Breast epithelium (tissue), 3 donors: ENCODE measurements around the gene FAM124A.

Experiments
- POLR2A ChIP-seq: fragments of 450-650 bp; IDR thresholded peaks from one replicate; pipeline ENCODE4 v1.6.1; 2016; ENCODE audit warnings: antibody characterized with exemption, mild to moderate bottlenecking, moderate library complexity
- POLR2AphosphoS5 ChIP-seq, 3 donors: sonication (generic); formaldehyde crosslinking; IDR thresholded peaks; one replicate each; pipeline ENCODE4 v1.6.1; 2017; ENCODE audit warnings: antibody characterized with exemption in 3 of 3
- TF ChIP-seq, protein P1 (sequence below), 3 donors: fragments of 450-650 bp; IDR thresholded peaks; one replicate each; pipeline ENCODE4 v1.5.1; 2016 to 2017; ENCODE audit warnings: antibody characterized with exemption in 3 of 3, mild to moderate bottlenecking in 3 of 3, moderate library complexity in 3 of 3

DNA sequence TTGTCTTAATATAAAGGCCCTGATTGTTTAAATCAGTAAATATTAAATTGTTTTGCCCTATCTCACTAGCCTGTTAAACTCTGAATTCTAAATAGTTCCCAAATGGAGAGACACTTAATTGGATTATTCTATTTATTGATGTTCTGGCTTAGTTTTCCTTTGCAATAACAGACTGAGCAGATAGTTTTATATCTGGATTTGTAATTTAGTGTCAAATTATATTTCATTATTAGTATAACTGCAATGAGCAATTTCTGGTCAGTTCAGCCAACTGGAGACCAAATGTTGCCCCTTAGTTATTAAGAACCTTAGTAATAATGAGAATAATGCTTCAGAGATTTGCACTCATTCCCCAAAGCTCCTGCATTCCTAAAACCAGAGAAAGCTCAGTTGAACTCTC lies 10.1 kb downstream of the FAM124A start:
- TF ChIP-seq, protein P1, sequence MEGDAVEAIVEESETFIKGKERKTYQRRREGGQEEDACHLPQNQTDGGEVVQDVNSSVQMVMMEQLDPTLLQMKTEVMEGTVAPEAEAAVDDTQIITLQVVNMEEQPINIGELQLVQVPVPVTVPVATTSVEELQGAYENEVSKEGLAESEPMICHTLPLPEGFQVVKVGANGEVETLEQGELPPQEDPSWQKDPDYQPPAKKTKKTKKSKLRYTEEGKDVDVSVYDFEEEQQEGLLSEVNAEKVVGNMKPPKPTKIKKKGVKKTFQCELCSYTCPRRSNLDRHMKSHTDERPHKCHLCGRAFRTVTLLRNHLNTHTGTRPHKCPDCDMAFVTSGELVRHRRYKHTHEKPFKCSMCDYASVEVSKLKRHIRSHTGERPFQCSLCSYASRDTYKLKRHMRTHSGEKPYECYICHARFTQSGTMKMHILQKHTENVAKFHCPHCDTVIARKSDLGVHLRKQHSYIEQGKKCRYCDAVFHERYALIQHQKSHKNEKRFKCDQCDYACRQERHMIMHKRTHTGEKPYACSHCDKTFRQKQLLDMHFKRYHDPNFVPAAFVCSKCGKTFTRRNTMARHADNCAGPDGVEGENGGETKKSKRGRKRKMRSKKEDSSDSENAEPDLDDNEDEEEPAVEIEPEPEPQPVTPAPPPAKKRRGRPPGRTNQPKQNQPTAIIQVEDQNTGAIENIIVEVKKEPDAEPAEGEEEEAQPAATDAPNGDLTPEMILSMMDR (IDR thresholded peaks at IDR 0.05) = no peak
- TF ChIP-seq POLR2AphosphoS5 (IDR thresholded peaks at IDR 0.05) = no peak
- TF ChIP-seq POLR2A = no peak
